BLaER1 treated with 17β-estradiol and CSF1 and Interleukin-3, amounts not matched to agents 10 nM and 100 nM (cell line): ENCODE measurements around the gene ADAMTS13.

Source experiments
- H3K27ac ChIP-seq, 11 experiments: shearing (Covaris generic); formaldehyde crosslinking; 2 replicates each; pipeline ENCODE4 v1.8.1; 2022
- H3K27me3 ChIP-seq, 11 experiments: shearing (Covaris generic); formaldehyde crosslinking; 2 replicates each; pipeline ENCODE4 v1.8.1; 2022
- H3K36me3 ChIP-seq, 11 experiments: shearing (Covaris generic); formaldehyde crosslinking; 2 replicates each; pipeline ENCODE4 v1.8.1; 2022
- H3K4me1 ChIP-seq, 10 experiments: shearing (Covaris generic); formaldehyde crosslinking; 2 replicates each; pipeline ENCODE4 v1.8.1; 2022
- H3K4me2 ChIP-seq, 11 experiments: shearing (Covaris generic); formaldehyde crosslinking; 2 replicates each; pipeline ENCODE4 v1.8.1; 2022
- H3K4me3 ChIP-seq, 10 experiments: shearing (Covaris generic); formaldehyde crosslinking; 2 replicates each; pipeline ENCODE4 v1.8.1; 2022
- H3K9ac ChIP-seq, 11 experiments: shearing (Covaris generic); formaldehyde crosslinking; 2 replicates each; pipeline ENCODE4 v1.8.1; 2022
- H3K9me3 ChIP-seq, 11 experiments: shearing (Covaris generic); formaldehyde crosslinking; replicated peaks in 1 of 11; 2 replicates each; pipeline ENCODE4 v1.8.1; 2022
- H4K20me1 ChIP-seq, 11 experiments: shearing (Covaris generic); formaldehyde crosslinking; 2 replicates each; pipeline ENCODE4 v1.8.1; 2022
- Cebpa-rat ChIP-seq, 11 experiments: shearing (Covaris generic); IDR thresholded peaks; 2 replicates each; pipeline ENCODE4 v1.8.1; 2022

ADAMTS13 gene

GRCh38 chr9:133415170-133415569, 7.0 kb upstream of the ADAMTS13 start:
- no peak overlapping the region for H3K4me3 ChIP-seq
- H3K36me3 ChIP-seq, result peaks cover 50 to 67% (median 64%) of the 10 kb centered on the region in 11 experiments
- no peaks in the 10 kb centered on the region for H3K27me3 ChIP-seq
- H3K27ac ChIP-seq, result no peak overlapping the region
- H3K4me1 ChIP-seq, result peaks cover 29 to 47% (median 41%) of the 10 kb centered on the region in 10 experiments
- H3K9me3 ChIP-seq, result no peaks in the 10 kb centered on the region
- TF ChIP-seq Cebpa-rat (IDR thresholded peaks at IDR 0.05), result no peak
- H3K9ac ChIP-seq, result peak overlapping the region in 7 of 11 experiments; percentile 6 to 93 (median 91); a peak in 11 of 22 replicates
- peaks cover 6 to 72% (median 65%) of the 10 kb centered on the region in 11 experiments; a peak in 20 of 22 replicates for H4K20me1 ChIP-seq
- peak overlapping the region in 10 of 11 experiments; percentile 90 to 99 (median 98); a peak in 16 of 22 replicates for H3K4me2 ChIP-seq

GRCh38 chr9:133417541-133418461, 4.4 kb upstream of the ADAMTS13 start, which contains the start of gene REXO4:
Gene REXO4 (minus strand): TSS chr9:133418010. CDS start chr9:133417844, 166 bp downstream.
- H3K9me3 ChIP-seq, result no peaks in the 10 kb centered on the region
- H3K27ac ChIP-seq, result peak within 1 kb of the TSS; percentile 79 to 94 (median 90)
- H3K4me3 ChIP-seq, result peak within 1 kb of the TSS; percentile 84 to 98 (median 89)
- peaks cover 6 to 45% (median 40%) of the 10 kb centered on the region in 11 experiments; a peak in 20 of 22 replicates for H4K20me1 ChIP-seq
- no peak for TF ChIP-seq Cebpa-rat (IDR thresholded peaks at IDR 0.05)
- H3K36me3 ChIP-seq, result peaks cover 24 to 40% (median 38%) of the 10 kb centered on the region in 11 experiments
- H3K4me2 ChIP-seq, result peak within 1 kb of the TSS; percentile 90 to 99 (median 98)
- peak within 1 kb of the TSS; percentile 80 to 93 (median 89) for H3K9ac ChIP-seq
- peaks cover 30 to 57% (median 49%) of the 10 kb centered on the region in 10 experiments for H3K4me1 ChIP-seq
- H3K27me3 ChIP-seq, result no peaks in the 10 kb centered on the region

GRCh38 chr9:133419005-133419404, 3.2 kb upstream of the ADAMTS13 start:
- Histone ChIP-seq H3K4me3 (peak overlapping the region in 9 of 10 experiments; percentile 84 to 98 (median 89); a peak in 10 of 20 replicates), H3K4me2 (peak overlapping the region; percentile 90 to 99 (median 98)), H3K9me3 (no peaks in the 10 kb centered on the region), H3K27me3 (no peaks in the 10 kb centered on the region), H4K20me1 (peaks cover 2 to 33% (median 28%) of the 10 kb centered on the region in 11 experiments; a peak in 20 of 22 replicates), H3K27ac (peak overlapping the region in 4 of 11 experiments; percentile 8 to 90 (median 88); a peak in 5 of 22 replicates), H3K9ac (peak overlapping the region in 3 of 11 experiments; percentile 87 to 92 (median 90); a peak in 6 of 22 replicates), H3K4me1 (peaks cover 30 to 57% (median 49%) of the 10 kb centered on the region in 10 experiments), H3K36me3 (peaks cover 12 to 28% (median 26%) of the 10 kb centered on the region in 11 experiments)
- no peak for TF ChIP-seq Cebpa-rat (IDR thresholded peaks at IDR 0.05)

- H3K27ac ChIP-seq, result peak overlapping the region in 2 of 11 experiments; percentile 12 to 16; a peak in 1 of 22 replicates
- peaks cover 30 to 52% (median 46%) of the 10 kb centered on the region in 10 experiments for H3K4me1 ChIP-seq
- TF ChIP-seq Cebpa-rat (IDR thresholded peaks at IDR 0.05), result no peak
- H3K9me3 ChIP-seq, result no peaks in the 10 kb centered on the region
- H3K36me3 ChIP-seq, result peaks cover 0 to 14% (median 12%) of the 10 kb centered on the region in 11 experiments; a peak in 20 of 22 replicates
- 0 out of 20 replicates have a peak overlapping the region, but pooled peaks of 1 of the 10 experiments have one; percentile 18 for H3K4me3 ChIP-seq
- H3K4me2 ChIP-seq, result peak overlapping the region in 9 of 11 experiments; percentile 4 to 98 (median 98); a peak in 18 of 22 replicates
- H4K20me1 ChIP-seq, result peaks cover 0 to 19% (median 14%) of the 10 kb centered on the region in 11 experiments; a peak in 19 of 22 replicates
- H3K27me3 ChIP-seq, result peaks cover 0 to 3% (median 0%) of the 10 kb centered on the region in 11 experiments; a peak in 4 of 22 replicates
- no peak overlapping the region for H3K9ac ChIP-seq
These were observed 1.8 kb upstream of the ADAMTS13 start for GRCh38 chr9:133420392-133420827.

- Histone ChIP-seq H3K4me2 (no peak overlapping the region), H3K27ac (no peak overlapping the region), H3K4me1 (peaks cover 13 to 34% (median 28%) of the 10 kb centered on the region in 10 experiments), H3K27me3 (peaks cover 17 to 31% (median 28%) of the 10 kb centered on the region in 11 experiments), H3K4me3 (no peak overlapping the region), H4K20me1 (no peaks in the 10 kb centered on the region), H3K9ac (peak overlapping the region in 2 of 11 experiments; percentile 11 to 48; a peak in 4 of 22 replicates), H3K36me3 (no peaks in the 10 kb centered on the region), H3K9me3 (peaks cover 6 to 12% (median 10%) of the 10 kb centered on the region in 11 experiments; a peak in 17 of 22 replicates)
- TF ChIP-seq Cebpa-rat (IDR thresholded peaks at IDR 0.05), result no peak
These were observed 1.0 kb downstream of the ADAMTS13 start for GRCh38 chr9:133423216-133423615.

GRCh38 chr9:133424187-133424586, 2.0 kb downstream of the ADAMTS13 start:
- Histone ChIP-seq H3K9ac (no peak overlapping the region), H3K27me3 (peaks cover 26 to 41% (median 37%) of the 10 kb centered on the region in 11 experiments), H3K4me1 (peaks cover 3 to 24% (median 18%) of the 10 kb centered on the region in 10 experiments), H3K27ac (no peak overlapping the region), H3K4me2 (no peak overlapping the region), H3K4me3 (no peak overlapping the region), H4K20me1 (no peaks in the 10 kb centered on the region), H3K9me3 (peaks cover 6 to 12% (median 10%) of the 10 kb centered on the region in 11 experiments; a peak in 17 of 22 replicates), H3K36me3 (no peaks in the 10 kb centered on the region)
- TF ChIP-seq Cebpa-rat (IDR thresholded peaks at IDR 0.05), result no peak

GRCh38 chr9:133425049-133425632, 3.0 kb downstream of the ADAMTS13 start:
- no peaks in the 10 kb centered on the region for H3K36me3 ChIP-seq
- peaks cover 6 to 12% (median 10%) of the 10 kb centered on the region in 11 experiments; a peak in 17 of 22 replicates for H3K9me3 ChIP-seq
- no peak overlapping the region for H3K9ac ChIP-seq
- H3K4me2 ChIP-seq, result no peak overlapping the region
- H3K27me3 ChIP-seq, result peaks cover 35 to 50% (median 47%) of the 10 kb centered on the region in 11 experiments
- TF ChIP-seq Cebpa-rat (IDR thresholded peaks at IDR 0.05), result no peak
- no peaks in the 10 kb centered on the region for H4K20me1 ChIP-seq
- no peak overlapping the region for H3K27ac ChIP-seq
- no peak overlapping the region for H3K4me3 ChIP-seq
- peaks cover 7 to 22% (median 12%) of the 10 kb centered on the region in 10 experiments for H3K4me1 ChIP-seq

GRCh38 chr9:133426011-133426410, 3.8 kb downstream of the ADAMTS13 start:
- no peak overlapping the region for H3K4me3 ChIP-seq

More at GRCh38 chr9:133426011-133426410, 3.8 kb downstream of the ADAMTS13 start:
- peaks cover 0 to 19% (median 10%) of the 10 kb centered on the region in 10 experiments; a peak in 17 of 20 replicates for H3K4me1 ChIP-seq
- no peak overlapping the region for H3K9ac ChIP-seq
- no peaks in the 10 kb centered on the region for H4K20me1 ChIP-seq
- no peaks in the 10 kb centered on the region for H3K36me3 ChIP-seq
- peaks cover 38 to 58% (median 51%) of the 10 kb centered on the region in 11 experiments for H3K27me3 ChIP-seq
- TF ChIP-seq Cebpa-rat (IDR thresholded peaks at IDR 0.05), result no peak
- H3K27ac ChIP-seq, result no peak overlapping the region
- no peak overlapping the region for H3K4me2 ChIP-seq
- H3K9me3 ChIP-seq, result peaks cover 6 to 12% (median 10%) of the 10 kb centered on the region in 11 experiments; a peak in 17 of 22 replicates
